Activated CD8-positive, alpha-beta memory T cell treated with anti-CD3 and anti-CD28 coated beads, Interleukin-2, amount 50 U/mL, for 4 hours (primary cell): ENCODE measurements around the gene SLC2A6.

Source experiments
- DNase-seq: peaks from one replicate; pipeline ENCODE4 v3.0.0-alpha.2; 2020

Gene SLC2A6, protein sequence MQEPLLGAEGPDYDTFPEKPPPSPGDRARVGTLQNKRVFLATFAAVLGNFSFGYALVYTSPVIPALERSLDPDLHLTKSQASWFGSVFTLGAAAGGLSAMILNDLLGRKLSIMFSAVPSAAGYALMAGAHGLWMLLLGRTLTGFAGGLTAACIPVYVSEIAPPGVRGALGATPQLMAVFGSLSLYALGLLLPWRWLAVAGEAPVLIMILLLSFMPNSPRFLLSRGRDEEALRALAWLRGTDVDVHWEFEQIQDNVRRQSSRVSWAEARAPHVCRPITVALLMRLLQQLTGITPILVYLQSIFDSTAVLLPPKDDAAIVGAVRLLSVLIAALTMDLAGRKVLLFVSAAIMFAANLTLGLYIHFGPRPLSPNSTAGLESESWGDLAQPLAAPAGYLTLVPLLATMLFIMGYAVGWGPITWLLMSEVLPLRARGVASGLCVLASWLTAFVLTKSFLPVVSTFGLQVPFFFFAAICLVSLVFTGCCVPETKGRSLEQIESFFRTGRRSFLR

DNA sequence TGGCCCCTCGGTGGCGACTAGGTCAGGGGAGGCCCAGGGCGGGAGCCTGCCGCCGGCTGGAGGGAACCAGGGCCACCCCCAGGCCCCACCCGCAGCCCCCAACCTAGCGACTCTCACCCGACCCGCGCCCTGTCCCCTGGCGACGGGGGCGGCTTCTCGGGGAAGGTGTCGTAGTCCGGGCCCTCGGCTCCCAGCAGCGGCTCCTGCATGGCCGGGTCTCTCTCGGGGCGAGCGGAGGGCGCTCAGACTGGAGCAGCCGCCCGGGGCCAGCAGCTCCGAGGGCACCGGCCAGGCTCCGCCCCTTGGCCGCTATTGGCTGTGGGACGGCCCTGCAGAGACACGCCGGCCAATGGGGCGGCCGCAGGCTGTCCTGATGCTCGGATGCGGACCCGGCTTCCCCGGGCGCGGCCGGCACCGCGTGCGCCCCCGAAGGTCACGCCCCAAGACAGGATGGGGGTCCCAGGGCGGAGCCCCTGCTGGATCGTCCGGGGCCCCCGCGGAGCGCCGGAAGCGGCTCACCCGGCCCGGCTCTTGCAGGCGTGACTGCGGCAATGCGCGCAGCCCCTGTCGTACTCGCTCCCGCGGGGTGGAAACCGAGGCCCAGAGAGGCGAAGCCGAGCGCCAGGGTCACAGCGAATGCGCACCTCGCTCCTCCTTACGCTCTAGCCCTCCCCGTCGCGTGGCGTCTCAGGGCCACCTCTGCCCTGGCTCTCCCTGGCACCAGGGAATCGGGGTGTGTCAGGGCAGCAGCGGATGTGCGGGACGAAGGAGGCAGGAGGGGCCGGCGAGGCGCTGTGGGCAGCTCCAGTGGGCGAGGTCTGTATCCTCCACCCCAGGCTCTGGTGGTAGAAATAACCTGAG is at the start of gene SLC2A6:
TSS of gene SLC2A6 (minus strand) at position 249 of the 861 bp plus-strand sequence. CDS start at position 209, 40 bp downstream.
- peak; percentile 83 for DNase-seq

DNA sequence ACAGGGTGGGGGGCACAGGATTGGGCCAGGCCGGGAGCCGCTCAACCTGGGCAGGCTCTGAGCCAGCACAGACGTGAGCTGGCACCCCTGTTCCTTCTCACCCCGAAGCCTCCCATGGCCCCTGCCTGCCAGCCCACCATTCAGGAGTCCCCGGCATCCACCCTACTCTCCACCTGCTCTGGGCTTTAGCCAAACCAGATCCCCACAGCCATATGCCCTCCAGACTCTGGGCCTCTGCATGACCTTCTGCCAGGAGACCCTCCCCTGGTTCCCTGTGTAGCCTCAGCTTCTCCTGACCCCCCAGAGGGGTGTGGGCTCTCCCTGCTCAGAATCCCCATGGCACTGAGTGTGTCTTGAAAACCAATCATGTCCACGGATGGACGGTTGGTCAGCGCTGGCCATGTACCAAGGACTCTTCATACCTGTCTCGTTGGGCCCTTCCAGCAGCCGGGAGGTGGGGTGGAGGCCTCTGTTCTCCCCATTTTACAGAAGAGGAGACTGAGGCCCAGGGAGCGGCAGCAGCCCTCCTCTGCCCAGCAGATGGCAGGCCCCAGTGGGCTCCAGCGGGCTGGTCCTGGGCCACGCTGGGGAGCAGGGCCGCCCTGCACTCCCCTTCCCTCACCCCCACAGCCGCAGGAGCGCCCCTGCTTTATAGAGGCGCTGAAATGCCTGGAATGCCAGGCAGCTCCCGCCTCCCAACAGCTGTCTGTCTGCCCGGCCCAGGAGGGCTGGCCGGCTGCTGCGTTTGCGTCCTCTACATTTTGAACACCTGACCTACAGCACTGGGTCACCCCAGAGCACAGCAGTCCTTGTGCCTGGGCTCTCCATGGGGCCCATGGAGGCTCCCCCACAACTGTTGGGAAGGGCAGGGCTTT is 49.3 kb upstream of the SLC2A6 start:
- no peak for DNase-seq

DNA sequence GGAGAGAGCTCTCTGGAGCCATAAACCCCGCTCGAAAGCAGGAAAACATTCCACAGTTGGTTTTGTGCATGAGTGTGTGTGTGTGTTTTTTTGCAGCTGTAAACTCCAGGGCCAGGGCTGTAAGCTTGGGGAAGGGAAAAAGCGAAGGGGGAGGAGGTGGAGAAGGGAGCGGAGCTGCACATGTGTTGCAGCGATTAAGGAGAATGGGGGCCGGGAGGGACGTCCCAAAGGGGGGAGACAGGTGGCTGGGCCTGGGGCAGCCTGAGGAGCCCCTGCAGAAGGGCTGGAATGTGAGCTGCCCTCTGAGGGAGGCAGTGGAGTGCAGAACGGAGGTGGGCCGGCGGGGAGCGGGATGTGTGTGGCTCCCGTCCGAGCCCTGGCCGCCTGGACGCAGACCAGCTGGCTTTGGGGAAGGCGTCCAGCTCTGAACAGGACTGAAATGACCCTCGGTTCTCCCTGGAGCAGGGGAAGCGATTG is 48.6 kb upstream of the SLC2A6 start:
- no peak for DNase-seq

DNA sequence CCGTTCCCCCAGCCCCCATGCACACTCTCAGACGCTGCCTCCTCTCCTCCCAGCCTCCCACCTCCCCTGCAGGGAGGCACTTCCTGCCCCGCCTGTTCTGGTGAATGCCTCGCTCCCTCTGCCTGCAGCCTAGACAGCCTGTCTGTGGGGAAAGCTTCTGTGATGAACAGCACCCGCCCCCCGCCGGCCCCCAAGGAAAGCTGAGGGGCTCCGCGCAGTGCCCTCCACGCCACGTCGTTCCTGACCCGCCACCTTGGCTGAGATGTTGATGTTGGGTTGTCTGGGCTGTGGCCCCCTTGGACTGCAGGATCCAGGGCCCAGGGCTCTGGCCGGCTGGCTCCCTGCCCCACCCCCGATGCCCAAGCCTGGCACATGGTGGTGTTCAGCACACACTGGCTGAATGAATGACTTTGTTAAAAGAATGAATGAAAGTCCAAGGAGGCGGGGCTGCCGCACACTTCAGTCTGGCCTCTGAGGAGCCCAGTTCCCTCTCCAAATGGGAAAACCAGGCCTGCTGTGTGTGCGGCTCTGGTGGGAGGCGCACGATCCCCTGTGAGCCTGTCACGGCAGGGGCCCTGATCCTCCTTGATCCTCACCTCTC is 47.9 kb upstream of the SLC2A6 start:
- no peak for DNase-seq

DNA sequence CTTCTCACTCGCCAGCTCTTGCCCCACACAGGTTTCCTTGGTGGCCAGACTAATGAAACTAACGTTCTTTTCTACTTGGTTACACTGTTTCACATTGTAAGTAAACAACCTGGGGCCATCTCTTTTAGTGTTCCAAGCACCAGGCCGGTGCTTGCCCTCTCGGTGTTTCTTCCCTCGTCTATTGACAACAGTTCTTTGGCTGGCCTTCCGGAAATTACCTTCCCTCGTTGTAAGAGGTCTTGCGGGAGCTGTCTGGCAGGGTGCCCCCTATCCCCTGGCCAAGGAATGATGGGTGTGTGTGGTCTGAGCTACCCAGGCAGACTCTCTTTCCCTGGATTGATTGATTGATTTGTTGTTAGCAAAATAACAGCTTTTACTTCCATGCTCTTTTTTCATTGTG is 46.8 kb upstream of the SLC2A6 start:
- DNase-seq, result no peak

DNA sequence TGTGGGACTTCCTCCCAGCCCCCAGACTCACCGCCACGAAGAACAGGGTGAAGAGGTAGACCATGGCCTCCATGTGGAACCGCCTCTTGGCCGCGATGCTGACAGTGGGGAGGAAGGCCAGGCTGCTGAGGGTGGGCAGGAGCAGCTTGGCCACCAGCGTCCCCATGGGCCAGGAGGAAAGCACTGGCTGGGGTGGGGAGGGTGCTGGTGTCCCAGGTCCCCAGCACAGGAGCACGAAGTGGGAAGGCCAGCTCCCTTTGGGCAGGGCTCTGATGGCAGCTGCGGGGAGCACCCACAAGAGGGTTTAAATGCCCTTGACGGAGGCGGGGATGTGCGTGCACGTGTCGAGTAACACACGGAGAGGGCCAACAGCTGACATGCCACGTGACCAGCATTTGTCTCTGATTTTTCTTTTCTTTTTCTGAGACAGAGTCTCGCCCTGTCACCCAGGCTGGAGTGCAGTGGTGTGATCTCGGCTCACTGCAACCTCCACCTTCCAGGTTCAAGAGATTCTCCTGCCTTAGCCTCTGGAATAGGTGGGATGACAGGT is 45.9 kb upstream of the SLC2A6 start, which contains the start of gene MYMK:
TSS of gene MYMK (minus strand) at position 281 of the 550 bp plus-strand sequence. CDS start at position 166, 115 bp downstream.
- DNase-seq, result no peak

DNA sequence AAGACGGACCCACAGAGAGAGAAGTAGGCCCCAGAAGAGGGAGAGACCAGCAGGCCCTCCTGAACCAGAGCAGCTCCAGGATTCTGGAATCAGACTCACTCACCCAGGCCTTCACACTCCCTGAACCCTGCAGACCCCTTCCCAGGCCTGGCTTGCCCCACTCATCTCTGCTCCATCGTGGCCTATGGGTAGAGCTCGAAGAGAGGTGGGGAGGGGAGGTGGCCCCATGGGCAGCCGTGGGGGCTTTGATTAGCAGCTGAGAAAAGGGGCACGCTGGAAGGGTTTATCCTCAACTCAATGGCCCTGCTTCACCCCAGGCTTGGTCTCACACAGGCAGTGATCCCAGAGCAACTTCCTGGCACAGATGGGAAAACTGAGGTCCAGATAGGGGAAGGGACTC is 45.2 kb upstream of the SLC2A6 start:
- no peak for DNase-seq

DNA sequence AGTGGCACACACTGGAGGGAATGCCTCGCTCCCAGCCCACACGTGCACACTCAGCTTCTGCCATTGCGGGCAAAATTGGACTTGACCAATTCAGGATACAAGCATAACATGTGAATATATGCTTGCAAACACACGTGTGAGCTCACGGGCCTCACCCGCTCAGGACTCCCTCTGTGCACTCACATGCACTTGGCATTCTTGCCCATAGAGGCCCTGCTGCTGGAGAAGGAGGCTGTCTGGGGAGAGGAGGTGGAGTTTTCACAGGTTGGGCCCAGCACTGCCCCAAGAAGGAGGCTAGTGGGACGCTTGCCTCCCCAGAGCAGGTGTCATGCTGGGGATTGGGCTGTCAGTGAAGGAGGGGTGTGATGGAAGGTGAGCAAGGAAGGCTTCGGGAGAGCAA is 44.2 kb upstream of the SLC2A6 start:
- DNase-seq, result no peak

DNA sequence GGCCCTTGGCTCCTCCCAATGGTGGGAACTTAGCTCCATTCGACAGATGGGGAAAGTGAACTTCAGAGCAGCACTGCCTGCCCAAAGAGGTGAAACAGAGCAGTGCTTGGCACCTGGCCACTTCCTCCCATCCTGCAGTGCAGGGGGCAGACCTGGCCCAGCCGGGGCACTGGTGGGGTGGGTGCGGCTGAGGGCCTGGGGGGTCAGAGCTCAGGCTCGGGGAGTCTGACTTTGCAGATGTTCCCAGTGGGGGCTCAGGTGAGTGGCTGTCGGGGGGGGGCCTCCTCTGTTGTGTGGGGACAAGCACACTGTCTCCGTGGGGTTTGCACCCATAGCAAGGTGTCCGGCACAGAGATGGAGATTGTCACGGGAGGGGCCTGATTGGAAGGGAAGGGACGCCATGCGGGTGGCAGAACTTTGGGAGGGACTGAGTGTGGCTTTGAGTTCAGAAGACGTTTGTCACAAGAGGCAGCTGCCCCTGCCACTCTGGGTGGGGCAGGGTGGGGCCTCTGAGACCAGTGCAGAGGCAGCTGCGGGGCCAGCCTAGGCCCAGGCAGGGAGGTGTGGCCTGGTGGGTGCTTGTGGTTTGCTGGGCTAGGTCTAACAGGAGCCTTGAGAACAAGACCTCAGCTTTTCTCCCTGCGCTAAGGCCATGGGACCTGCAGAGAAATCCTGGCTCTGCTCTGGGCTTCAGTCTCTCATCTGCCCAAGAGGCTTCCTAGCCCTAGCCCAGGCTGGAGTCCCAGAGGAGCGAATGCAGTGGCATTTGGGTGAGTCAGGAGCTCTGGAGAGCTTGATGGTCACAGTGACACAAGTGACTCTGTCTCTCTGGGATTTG is 43.4 kb upstream of the SLC2A6 start:
- no peak for DNase-seq

DNA sequence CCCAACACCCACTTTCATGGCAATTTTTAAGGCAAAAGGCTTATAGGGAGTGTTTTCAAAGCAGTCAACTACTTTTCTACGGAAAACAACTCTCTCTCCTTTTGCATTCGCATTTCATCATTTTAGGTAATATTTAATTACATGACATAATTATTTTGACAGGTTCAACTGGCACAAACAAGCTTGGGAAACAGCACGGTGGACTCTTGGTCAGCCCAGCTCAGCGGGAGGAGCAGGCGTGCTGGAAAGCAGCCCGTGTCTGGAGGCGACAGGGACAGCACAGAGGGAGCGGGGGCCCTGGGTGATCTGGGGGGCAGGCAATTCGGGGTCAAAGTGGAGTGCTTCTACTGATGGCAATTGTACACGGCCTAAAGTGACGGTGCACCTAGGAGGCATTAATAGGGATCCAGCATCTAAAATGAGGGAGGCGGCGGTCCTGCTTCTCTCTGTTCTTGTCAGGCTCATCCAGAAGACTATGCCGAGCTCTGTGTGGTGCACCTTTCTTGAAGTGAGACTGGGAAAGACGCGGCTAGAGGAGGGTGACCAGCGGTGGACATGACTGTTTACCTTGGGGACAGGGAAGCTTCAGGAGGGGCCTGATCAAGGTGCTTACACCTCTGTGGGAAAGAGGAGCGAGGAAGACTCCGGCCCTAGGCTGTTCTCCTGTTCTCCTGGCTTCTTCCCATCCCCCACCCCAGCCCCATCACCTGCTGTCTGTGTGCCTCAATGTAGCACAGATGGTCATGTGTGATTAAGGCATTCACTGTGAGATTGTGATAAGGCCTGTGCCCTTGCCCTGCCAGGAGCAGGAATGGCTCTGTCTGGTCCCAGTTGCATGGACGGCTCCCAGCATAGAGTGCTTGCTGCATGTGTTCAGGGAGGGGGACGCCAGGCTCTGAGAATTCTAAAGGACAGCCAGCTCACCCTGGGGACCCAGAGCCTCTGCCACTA is 42.5 kb upstream of the SLC2A6 start:
- DNase-seq, result no peak

DNA sequence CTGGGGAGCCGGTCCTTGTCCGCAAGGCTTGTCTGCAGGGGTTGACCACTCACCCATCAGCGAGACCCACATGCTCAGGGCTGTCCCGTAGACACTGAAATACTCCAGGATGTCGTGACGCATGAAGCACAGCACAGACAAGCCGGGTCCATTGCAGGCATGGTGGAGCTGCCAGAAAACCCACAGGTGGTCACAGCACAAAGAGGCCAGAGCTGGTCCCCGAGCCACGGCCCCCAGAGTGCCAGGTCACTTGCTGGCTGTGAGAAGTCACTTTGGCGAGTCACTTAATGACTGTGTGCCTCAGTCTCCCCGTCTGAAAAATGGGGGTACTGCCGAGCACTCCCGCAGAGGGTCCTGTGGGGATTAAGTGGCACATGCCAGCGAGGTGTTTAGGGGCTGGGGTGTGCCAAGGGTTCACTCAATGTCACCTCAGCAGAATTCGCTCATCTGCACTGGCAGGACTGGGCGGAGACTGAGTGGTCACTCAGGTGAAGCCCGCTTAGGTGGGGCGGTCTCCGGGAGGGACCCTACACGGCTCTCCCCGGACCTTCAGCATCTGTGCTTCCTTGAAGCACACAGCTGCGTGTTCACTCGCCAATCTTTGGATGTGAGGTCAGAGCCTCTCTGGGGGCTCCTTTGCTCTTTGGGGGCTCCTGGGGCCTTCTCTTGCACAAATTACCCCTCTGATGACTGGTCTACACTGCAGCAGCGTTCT is 41.4 kb upstream of the SLC2A6 start:
- DNase-seq, result no peak

DNA sequence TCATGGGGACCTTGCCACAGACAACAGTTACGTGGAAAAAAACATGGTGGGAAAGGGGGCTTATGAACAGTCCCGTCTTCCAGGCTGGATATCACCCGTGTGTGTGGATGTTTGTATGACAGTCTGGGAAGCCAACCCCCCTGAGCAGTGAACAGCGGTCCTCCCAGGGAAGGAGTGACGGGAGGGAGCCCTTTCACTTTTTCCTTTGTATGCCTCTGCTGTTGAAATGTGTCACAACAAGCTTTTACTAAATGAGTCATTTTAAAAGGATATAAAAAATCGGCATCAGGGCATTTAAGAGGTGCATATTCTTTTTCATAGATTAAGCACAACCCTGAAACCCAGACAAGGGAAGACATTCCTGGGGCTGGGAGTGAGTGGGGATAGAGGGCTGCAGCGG is 40.8 kb upstream of the SLC2A6 start:
- DNase-seq, result no peak

DNA sequence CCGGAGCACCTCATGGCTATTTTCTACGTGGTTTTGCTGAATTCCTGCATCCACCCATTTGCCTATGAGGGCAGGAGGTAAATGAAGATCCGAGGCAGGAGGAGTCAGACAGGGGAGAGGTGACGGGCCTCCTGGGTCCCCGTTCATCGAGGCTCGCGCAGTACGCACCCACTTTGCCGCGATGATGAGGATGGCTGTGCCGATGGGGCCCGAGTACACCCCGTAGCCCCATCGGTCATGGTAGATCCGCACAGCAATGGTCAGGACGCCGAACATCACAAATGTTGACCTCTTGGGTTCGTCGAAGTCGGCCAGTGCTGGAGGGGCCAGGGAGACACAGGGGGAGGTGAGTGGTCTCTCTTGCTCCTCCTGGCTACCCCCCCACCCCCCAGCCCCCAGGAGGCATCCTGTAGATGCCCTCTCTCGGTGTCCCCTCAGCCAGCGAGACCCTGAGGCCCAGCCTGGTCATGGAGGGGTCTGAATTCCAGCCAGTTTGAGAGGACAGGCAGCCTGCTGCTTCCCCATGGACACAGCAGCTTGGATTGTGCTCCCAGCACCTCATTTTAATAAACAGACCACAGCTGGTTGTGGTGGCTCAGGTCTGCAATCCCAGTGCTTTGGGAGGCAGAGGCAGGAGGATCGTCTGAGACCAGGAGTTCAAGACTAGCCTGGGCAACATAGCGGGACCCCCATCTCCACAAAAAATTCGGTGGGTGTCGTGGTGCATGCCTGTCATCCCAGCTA is 40.0 kb upstream of the SLC2A6 start:
- DNase-seq, result no peak

DNA sequence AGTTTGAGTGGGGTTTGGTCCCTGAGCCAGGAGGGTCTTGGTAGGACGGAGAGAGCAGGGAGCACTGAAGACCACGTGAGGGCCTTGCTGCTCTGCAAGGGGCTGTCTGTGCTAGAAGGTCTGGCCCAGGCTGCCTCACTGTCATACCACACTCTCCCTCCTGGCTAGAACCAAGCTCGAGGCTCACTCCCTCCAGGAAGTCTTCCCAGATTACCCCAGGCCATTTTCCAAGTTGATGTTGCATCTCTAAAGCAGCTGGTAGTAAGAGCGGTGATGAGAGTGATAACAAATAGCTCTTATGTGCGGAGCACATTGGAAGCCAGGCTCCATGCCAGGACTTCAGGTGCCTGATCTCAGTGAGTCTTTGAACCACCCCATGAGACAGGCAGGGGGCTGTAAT is 39.3 kb upstream of the SLC2A6 start:
- no peak for DNase-seq

DNA sequence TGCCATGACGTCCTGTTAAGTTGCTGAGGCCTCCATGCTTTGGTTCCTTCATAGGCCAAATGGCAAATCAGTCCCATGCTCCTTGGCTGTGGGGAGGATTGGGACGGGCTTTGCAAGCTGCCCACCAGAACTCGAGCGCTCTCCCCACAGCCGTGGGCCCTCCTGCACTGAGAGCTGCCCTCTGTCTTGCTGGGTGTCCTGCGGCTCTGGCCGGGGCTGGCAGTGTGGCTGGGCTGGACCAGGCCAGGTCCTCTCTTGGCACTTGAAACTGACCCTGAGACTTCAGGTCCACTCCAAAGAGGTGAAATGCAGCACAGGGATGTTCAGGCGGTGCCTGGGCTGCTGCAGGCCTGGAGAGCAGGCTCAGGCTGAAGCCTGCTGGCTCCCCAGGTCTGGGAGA is 38.8 kb upstream of the SLC2A6 start:
- DNase-seq, result no peak

DNA sequence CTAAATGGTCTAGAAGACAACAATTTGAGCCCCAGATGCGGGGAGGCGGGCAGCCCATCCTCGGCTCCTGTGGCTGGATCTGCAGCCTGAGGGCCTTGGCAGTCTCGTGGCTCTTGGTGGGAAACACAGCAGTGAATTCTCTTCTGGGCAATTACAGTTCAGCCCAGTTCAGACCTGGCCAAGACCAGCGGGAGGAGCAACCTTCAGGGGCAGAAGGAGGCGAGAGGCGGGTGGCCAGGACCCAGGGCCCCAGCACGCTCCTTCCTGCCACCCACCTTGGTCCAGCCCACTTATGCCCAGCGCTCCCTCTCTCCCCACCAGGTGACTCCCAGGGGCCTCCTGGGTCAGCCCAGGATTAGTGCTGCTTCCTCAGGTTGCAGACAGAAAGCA is 38.1 kb upstream of the SLC2A6 start:
- no peak for DNase-seq

DNA sequence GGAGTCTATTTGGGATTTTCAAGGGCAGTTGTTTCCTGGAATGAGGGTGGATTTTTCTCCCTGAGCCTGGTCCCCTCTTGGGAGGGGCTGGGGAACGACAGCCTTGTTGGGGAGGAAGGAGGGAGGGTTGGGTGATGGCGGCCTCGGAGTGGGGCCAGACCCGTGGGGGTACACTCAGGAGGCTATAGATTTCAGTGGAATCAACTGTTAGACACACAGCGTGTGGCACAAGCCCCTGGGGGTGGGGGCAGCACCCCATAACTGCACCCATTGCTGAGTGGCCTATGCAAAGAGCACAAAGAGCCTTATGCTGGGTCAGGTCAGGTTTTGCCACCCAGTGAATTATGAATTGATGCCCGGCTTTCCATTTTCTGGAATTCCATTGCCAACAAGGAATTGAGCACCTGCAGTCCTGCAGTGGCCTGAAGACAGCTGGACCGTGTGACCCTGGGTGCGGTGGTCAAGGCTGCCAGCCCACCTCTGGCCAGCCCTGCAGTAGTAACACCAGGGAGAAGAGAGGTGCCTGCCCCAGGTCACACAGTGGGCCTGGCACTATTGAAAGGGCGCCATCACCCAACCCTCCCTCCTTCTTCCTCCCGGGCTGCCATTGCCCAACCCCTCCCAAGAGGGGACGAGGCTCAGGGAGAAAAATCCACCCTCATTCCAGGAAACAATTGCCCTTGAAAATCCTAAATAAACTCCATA is 37.5 kb upstream of the SLC2A6 start:
- DNase-seq, result no peak
